ENCODE measurements around the gene MOBP.
"Not testable (repeated sequence)": the region's sequence is repeated elsewhere in the genome, so short reads cannot be mapped to it uniquely, and the experiment has no call there.

Gene MOBP, protein sequence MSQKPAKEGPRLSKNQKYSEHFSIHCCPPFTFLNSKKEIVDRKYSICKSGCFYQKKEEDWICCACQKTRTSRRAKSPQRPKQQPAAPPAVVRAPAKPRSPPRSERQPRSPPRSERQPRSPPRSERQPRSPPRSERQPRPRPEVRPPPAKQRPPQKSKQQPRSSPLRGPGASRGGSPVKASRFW

DNA sequence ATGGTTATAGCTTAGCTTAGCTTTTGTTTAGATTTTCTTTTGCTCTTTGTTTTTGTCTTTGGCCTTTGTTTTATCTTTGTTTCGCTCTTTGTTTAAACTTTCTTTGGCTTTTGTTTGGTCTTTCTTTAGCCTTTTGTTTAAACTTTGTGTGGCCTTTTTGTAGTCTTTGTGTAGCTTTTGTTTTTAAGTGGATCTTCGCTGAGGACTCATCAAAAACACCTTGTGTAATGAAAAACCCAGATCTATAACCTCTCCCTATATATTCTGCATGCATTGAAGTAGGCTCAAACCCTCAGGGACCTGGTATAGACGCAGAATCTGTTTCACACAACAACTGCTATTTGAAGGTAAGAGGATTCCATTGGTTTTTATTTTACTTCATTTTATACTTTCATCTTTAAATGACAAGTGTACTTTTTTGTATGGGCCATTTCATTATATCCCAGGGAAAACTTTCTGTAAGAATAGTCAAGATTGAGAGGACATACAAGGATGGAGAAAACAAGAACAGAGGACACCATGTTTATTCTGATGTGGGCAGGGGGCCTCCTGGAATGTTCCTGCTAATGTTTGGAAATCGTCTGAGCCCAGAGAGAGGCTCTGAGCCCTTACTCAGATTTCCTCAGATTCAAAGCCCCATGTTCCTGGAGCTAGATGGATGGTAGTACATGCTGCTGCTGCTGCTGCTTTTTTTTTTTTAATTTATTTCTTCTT, at the start of gene MOBP:
TSS of gene MOBP (plus strand) at position 287 of the 714 bp plus-strand sequence. CDS start 34,390 bp downstream, outside the sequence.
- no peak for FAIRE-seq

DNA sequence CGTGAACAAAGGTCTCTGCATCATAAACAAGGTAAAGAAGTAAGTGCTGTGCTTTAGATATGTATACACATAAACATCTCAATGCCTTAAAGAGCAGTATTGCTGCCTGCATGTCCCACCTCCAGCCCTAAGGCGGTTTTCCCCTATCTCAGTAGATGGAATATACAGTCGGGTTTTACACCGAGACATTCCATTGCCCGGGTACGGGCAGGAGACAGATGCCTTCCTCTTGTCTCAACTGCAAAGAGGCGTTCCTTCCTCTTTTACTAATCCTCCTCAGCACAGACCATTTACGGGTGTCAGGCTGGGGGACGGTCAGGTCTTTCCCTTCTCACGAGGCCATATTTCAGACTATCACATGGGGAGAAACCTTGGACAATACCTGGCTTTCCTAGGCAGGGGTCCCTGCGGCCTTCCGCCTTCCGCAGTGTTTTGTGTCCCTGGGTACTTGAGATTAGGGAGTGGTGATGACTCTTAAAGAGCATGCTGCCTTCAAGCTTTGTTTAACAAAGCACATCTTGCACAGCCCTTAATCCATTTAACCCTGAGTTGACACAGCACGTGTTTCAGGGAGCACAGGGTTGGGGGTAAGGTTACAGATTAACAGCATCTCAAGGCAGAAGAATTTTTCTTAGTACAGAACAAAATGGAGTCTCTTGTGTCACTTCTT, 48.8 kb upstream of the MOBP start:
- not testable (repeated sequence) for FAIRE-seq

DNA sequence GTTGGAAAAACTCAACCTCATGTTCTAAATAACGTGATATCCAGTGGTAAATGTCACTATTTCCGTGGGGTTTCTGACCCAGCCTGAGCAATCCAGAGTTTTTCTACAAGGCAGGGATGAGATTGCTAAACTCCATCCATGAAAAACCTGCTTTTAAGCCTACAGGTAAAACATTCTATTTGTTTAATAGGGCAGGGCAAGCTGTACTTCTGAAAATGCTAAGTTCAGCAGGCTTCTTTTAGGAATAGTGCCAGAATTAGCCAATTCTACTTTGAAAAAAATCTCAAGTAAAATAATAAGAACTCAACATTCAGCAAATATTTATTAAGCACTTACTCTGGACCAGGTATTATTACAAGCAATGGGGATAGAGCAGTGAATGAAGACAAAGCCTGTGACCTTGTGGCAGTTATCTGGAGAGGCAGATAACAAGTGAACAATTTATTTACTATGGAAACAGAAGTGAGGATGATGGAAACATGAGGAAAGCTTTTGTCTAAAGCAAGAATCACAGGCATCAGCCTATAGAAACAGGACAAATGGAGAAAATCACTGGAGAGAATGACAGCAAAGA, 47.7 kb upstream of the MOBP start:
- no peak for FAIRE-seq

DNA sequence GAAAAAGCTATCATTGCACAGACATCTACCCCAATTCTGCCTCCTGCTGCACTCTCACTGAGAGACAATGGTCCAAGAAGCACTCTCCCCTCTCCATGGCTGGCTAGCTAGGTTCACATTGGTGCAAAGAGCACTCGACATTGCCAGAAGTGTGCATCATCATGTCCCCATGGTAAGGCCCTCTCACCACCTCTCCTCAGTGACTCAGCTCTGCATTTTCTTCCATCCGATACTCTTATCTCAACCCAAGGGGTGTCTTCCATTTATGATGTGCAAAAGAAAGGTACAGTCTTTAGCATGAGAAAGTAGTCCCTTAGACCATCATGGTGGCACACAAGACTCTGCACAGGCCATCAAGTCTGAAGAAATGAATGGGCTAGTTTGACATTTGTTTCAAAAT, 46.9 kb upstream of the MOBP start:
- no peak for FAIRE-seq

DNA sequence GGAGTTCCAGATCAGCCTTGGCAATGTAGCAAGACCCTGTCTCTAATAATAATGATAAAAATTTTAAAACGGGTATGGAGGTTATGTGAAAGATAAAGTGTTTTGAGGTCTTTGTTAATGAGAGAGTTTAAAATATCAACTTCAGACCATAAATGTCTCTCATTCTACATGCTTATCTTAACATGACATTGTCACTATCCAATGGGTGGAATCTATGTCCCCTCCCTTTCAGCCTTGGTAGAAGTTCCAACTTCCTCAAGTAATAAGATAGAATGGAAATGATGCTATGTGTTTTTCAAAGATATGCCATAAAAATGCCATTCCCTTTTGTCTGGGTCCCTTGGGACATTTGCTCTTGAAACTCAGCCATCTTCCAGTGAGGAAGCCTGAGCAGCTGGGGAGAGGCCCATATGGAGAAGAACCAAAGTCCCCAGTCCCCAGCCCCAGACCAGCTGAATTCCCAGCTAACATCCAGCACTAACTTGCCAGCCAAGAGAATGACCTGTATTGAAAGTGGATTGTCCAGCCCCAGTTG, 44.0 kb upstream of the MOBP start:
- no peak for FAIRE-seq

DNA sequence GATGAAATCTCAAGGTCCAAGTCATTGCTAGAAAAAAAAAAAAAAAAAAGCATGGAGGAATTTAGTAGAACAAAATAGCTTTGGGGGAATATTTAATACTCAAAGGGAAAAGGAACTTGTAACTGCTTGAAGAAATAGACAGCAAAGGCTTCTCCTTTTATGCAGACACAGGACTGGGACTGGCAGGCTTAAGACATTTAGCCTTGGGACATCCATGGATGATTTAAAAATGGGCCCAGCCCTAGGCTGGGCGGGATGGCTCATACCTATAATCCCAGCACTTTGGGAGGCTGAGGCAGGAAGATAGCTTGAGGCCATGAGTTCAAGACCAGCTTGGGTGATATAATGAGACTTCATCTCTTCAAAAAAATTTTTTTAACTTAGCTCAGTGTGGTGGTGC, 41.2 kb upstream of the MOBP start:
- FAIRE-seq, result no peak

DNA sequence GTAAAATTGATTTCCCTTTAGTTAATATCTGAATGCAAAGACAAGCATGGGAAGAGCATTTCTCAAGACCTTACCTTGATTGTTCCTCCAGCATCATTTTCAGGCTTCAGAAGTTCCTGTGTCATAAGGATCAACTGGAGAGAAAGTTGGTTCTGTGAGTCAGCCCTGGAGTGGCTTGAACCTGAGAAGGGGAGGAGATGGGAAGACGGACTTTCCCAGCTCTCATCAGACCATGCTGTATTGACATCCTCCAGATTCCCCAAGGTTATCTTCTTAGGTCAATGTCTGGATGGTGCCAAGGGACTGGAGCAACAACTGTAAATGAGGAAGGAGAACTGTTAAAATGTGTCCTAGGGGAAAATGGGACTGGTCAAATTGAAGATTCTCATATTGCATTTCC, 40.0 kb upstream of the MOBP start:
- no peak for FAIRE-seq

DNA sequence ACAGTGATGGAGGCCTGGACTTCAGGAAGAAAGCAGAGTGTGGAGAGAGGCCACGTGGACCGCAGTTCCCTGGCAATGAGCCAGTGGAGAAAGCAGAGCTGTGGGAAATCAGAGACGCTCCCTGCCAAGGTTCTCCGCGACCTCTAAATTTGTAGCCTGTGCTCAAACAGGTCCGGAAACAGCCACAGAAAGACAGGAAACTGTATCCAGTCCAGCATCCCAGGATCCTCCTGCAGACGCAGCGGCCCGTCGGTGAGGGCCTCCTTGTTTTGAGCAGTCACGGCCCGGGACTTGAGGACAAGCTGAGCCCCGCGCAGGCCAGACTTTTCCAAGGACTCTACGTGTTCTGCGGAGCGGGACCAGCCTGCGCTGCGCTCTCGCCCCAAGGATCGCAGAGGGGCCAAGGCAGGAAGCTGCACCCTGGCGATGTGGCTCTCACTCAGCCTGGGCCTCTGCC, 38.7 kb upstream of the MOBP start:
- FAIRE-seq, result no peak

DNA sequence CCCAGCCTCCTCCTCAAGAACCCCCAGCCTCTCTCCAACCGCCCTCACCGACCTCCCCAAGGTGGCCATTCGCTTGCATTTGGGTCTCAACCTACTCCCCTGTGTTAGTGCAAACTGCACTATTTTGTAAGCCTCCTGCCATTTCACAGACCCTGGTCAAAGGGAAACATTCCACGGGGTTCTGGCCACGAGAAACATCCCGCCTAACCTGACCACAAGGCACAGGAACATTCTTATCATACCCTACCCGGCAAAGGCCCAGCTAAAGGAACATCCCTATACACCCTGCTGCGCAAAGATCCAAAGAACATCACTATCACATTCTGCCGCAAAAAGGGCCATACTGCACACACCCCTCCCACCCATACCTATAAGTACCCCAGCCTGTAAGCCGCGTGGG, 38.0 kb upstream of the MOBP start:
- no peak for FAIRE-seq

DNA sequence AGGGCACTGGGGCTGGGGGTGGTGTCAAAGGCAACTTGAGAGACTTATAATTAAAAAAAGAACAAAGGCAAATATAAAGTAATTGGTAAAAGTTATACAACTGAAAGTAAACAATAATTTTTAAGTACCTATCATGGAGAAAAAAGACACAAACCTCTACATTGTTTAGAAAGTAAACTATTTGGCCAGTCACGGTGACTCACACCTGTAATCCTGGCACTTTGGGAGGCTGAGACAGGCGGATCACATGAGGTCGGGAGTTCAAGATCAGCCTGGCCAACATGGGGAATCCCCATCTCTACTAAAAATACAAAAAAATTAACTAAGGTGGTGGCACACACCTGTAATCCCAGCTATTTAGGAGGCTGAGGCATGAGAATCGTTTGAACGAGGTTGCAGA, 35.1 kb upstream of the MOBP start:
- FAIRE-seq, result no peak

DNA sequence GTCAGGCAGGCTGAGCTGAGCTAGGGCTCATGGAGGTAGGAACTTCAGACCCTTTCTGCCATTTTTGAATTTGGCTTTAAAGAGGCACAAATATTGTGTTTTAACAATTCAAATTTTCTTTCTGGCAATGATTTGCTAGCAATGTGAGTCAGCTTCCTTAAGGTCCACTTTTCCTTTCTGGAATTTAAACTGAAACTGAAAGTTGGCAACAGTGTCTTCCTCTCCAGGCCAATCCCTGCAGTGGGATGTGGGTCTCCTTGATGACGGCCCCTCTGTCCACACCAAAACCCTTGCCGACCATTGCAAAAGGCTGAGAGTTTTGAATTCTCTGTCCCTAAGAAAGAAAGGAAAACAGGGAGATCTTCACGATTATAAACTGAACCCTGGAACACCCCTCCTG, 33.8 kb upstream of the MOBP start:
- FAIRE-seq, result no peak

DNA sequence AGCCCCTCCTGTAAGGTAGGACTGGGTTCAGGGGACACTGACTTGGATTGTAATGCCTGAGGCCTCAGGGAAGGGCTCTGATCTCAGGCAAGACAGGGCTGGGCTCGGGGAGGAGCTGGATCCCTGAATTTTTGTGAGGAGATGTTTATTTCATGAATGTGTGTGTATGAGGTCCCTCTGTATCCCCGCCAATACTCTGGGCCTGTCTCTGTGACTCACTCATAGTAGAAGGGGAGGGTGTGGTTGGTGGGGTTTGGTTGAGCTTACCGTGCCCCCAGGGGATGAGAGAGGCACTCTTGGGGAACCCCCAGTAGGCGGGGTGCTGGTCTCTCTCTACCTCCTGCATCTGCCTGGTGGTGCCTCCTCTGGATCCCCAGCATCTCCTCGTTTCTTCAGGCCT, 32.9 kb upstream of the MOBP start:
- no peak for FAIRE-seq

DNA sequence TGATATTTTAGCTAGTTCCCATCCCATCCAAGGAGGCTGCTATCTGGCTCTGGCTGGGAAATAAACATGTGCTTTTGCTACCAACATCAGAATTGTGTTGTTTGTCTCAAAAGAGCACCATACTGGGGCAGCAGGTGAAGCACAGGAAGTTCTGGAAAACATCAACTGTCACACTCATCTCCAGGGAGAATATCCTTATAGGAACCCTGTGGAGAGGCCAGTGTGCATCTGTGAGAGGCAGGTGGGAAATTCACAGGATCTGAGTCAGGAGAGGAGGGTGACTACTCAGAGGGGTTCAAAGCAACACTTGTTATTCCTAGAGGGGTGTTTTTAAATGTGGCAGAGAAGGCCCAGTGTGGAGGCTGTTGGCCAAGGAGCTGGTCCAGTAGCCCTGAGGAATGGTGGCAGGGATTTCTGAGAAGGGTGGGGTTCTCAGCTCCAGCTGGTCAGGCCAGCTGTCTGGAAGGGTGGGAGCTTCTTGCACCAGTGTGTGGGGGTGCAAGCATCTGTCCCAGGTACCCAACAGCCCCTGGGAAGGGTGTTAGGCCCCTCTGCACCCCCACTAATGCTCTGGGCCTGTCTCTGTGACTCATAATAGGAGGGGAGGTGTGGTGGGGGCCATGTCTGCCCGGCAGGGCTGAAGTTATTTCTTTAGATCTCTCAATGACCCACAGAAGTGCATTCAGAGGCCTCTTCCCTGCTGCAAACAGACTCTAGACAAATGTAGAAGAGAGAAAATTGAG, 32.3 kb upstream of the MOBP start:
- no peak for FAIRE-seq

DNA sequence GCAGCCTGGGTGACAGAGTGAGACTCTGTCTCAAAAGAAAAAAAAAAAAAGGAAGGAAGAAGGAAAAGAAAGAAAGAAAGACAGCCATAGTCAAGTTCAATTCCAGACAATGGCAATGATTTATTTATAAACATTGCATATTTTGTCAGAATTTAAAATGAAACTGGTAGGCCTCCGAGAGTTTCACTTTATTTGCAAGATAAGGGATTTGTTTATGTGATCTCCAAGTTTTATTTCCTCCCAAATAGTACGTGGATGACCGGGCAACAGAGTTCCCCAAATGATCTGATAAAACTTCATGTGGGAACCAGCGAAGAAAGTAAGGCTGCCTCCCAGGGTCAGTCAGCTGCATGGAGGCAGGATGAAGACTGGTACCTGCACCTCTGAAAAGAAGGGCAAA, 28.6 kb upstream of the MOBP start:
- no peak for FAIRE-seq

DNA sequence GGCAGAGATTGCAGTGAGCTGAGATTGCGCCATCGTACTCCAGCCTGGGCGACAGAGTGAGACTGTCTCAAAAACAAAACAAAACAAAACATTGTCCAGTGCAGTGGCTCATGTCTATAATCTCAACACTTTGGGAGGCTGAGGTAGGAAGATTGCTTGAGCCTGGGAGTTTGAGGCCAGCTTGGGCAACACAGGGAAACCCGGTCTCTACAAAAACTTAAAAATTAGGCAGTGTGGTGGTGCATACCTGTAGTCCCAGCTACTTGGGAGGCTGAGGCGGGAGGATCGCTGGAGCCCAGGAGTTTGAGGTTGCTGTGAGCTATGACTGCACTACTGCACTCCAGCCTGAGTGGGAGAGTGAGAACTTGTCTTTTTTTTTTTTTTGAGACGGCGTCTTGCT, 27.2 kb upstream of the MOBP start:
- no peak for FAIRE-seq

DNA sequence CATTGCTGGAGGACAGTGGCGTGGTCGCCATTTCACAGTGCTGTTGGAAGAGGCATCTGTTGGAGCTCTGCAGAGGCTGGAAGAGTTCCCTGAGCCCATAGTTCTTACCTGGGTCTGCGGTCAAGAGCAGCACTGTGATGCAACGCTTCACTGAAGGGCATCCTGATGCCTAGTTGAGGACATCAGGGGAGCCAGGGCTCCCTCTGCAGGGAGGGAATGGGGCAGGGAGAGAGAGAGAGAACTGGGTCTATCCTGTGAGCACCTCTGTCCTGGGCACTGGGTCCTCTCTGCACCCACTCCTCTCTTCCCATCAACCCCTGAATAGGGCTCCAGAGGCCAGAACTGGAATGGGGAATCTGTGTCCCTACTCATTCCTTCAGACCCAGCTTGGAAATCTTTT, 23.9 kb upstream of the MOBP start:
- FAIRE-seq, result no peak

DNA sequence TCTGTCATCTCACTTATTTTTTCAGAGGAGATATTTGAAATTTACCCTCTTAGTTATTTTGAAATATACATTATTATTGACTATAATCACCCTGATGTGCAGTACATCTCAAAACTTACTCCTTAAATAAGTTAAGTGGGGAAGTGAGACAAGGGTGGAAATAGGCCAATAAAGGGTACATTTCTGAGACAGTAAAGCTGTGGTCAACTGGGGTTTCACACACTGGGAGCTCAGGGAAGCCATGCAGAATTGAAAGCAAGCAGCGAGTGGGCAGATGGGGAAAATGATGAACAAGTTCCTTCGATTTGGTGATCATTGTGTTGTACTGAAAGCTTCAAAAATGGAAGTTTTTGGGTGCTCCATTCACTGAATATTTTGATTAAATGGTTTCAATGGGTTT, 21.6 kb upstream of the MOBP start:
- FAIRE-seq, result no peak

DNA sequence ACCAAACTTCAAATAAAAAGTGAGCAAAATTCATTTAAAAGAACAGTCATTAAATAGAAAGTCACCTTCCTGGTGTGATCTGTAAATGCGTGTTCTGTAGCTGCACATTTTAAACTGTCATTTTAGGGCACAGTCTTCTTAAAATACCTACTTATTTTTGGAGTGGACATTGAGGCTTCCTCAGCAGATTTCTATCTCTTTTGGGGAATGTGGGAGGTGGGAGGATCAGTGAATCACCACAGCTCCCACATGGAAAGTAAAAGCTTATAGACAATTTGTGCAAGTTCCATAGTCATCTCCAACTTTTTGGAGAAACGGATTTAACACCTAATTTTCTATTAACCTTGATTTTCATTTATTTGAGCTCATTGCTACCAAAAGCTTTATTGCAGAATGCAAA, 21.0 kb upstream of the MOBP start:
- no peak for FAIRE-seq

DNA sequence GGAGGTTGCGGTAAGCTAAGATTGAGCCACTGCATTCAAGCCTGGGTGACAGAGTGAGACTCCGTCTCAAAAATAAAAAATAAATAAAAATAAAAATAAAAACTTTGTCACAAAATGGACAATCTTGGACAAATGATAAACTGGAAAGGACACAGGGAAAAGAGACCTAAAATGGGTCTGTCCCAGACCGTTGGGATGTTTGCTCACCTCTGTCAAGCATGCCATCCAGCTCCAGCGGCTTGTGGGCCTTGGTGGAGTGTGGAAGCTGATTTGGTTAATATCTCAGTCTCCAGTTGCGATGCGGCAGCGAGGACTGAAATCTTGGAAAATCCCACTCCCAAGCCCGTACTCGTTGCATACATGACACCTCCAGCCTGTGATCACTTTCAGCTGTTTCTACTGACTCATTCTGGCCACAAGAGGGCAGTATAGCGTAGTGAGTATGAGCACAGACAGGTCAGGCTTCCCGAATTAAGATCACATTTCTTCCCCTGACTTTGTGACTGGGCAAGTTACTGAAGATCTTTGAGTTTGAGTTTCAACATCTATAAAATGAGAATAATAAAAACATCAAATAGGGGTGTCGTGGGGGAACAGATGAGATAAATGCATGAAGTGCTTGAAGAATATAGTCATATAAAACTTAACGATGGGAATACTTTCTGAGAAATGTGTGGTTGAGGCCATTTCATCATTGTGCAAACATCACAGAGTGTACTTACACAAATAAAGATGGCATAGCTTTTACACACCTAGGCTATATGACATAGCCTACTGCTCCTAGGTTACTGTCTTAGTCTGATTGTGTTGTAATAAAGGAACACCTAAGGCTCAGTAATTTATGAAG, 19.6 kb upstream of the MOBP start:
- FAIRE-seq, result peak; percentile 87

DNA sequence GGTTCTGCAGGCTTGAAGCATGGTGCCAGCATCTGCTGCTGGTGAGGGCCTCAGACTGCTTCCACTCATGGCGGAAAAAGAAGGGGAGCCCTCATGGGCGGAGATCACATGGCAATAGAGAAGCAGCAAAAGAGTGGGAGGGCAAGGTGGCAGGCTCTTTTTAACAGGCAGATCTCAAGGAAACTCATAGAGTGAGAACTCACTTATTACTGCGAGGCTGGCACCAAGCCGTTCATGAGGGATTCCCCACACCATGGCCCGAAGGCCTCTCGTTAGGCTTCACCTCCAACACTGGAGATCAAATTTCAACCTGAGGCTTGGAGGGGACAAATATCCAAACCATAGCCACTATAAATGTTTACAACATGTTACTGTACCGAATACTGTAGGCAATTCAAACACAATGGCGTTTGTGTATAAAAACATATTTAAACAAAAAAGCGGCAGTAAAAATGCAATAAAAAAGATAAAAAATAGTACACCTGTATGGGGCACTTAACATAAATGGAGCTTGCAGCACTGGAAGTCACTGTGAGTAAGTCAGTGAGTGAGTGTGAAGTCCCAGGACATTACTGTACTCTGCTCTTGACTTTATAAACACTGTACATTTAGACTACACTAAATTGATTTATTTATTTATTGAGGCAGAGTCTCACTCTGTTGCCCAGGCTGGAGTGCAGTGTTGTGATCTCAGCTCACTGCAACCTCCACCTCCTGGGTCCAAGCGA, 18.8 kb upstream of the MOBP start:
- no peak for FAIRE-seq

DNA sequence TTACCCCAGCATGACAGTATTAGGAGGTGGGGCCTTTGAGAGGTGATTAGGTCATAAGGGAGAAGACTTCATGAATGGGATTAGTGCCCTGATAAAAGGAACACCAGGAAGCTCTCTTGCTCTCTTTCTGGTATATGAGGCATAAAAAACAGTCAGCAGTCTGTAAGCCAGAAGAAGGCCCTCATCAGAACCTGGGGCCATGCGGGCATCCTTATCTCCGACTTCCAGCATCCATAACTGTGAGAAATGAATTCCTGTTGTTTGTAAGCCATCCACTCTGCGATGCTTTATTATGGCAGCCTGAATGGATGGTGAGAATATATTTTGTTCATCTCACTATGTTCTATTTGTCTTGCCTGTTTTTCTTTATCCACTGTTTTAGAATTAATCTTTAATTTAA, 17.7 kb upstream of the MOBP start:
- no peak for FAIRE-seq

Data from A204.1 (cell line).